Osteoblast (primary cell): ENCODE measurements around the gene DDI2. TPM values are rescaled to one million over a fixed set of nuclear protein-coding genes. Genes with fewer than 3 reads are reported as not detected.

Experiments used
- DNase-seq: peaks from one replicate; pipeline ENCODE4 v3.0.0; 2011; ENCODE audit warnings: low spot score, mixed read lengths; ENCODE audit not compliant: insufficient read length; ENCODE audit errors: missing footprints
- H2AFZ ChIP-seq: 2 replicates; pipeline ENCODE4 v1.6.0; 2011; ENCODE audit warnings: mild to moderate bottlenecking, low read length
- H3K27ac ChIP-seq: 2 replicates; pipeline ENCODE4 v1.5.1; 2011; ENCODE audit warnings: mild to moderate bottlenecking, low read depth, low read length, moderate library complexity
- H3K27me3 ChIP-seq: 2 replicates; pipeline ENCODE4 v1.6.0; 2012; ENCODE audit warnings: mild to moderate bottlenecking, control low read depth, inconsistent platforms, low read length, moderate library complexity; ENCODE audit not compliant: insufficient read depth
- H3K36me3 ChIP-seq: 2 replicates; pipeline ENCODE4 v1.5.1; 2011; ENCODE audit warnings: mild to moderate bottlenecking, low read length, control low read depth, moderate library complexity; ENCODE audit not compliant: insufficient read depth
- H3K4me1 ChIP-seq: 2 replicates; pipeline ENCODE4 v1.5.1; 2011; ENCODE audit warnings: mild to moderate bottlenecking, low read length, control low read depth, moderate library complexity; ENCODE audit not compliant: insufficient read depth
- H3K4me2 ChIP-seq: 2 replicates; pipeline ENCODE4 v1.6.0; 2011; ENCODE audit warnings: mild to moderate bottlenecking, low read length; ENCODE audit not compliant: insufficient read depth
- H3K4me3 ChIP-seq: fragments of 200-600 bp; sonication (generic); 3 replicates; pipeline ENCODE4 v1.5.1; 2012; ENCODE audit warnings: mild to moderate bottlenecking, low read length, inconsistent platforms; ENCODE audit not compliant: insufficient read depth
- H3K79me2 ChIP-seq: 2 replicates; pipeline ENCODE4 v1.6.0; 2012; ENCODE audit warnings: mild to moderate bottlenecking, low read length, control low read depth, inconsistent platforms; ENCODE audit not compliant: insufficient read depth
- H3K9me3 ChIP-seq: 2 replicates; pipeline ENCODE4 v1.5.1; 2011; ENCODE audit warnings: low read depth, low read length, control low read depth
- H4K20me1 ChIP-seq: 2 replicates; pipeline ENCODE4 v1.6.0; 2012; ENCODE audit warnings: mild to moderate bottlenecking, low read length, control low read depth; ENCODE audit not compliant: insufficient read depth
- CTCF ChIP-seq: IDR thresholded peaks from 2 replicates; pipeline ENCODE4 v1.5.1; 2011; ENCODE audit warnings: mild to moderate bottlenecking, low read depth, low read length, moderate library complexity; ENCODE audit errors: extremely low read depth
- total RNA-seq: library from RNA; depleted of rRNA; stranded (reverse); fragments of >200 nt; gene quantifications from 2 replicates; pipeline ENCODE4 v1.2.3, GENCODE V29; 2012

The DDI2 gene
- total RNA-seq, 1 donor: 29.3 TPM

DNA sequence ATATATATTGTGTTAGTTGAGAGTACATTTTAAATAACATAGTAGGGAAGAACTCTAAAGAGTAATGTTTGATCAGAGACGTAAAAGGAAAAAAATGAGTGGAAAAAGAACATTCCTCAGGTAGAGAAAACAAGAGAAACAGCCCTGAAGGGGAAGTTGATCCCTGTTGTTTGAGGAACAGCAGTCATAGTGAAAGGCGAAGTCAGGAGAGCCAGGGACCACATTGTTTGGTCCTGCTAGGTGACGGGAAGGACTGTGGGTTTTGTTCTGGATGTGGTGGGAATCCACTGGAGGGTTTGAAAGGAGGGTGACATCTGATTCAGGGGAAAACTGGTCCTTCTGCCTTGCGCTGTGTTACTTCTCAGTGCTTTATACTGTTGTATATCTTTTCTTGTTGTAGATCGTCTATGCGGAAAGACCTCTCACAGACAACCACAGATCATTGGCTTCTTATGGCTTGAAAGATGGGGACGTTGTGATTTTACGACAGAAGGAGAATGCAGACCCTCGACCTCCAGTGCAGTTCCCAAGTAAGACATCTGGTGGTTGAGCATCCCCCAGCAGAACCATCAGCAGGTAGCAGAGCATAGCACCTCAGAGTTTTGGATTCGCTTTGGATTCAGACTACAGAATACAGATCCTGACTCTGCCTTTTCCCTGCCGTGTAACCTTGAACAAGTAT lies 9.2 kb downstream of the DDI2 start:
- no peaks in the 10 kb centered on the region for H3K27me3 ChIP-seq
- H3K9me3 ChIP-seq: no peaks in the 10 kb centered on the region
- no peak for DNase-seq
- H4K20me1 ChIP-seq: peaks cover 28% of the 10 kb centered on the region
- H2AFZ ChIP-seq: no peak overlapping the region
- no peak overlapping the region for H3K4me3 ChIP-seq
- TF ChIP-seq CTCF: no peak
- H3K27ac ChIP-seq: no peak overlapping the region
- H3K36me3 ChIP-seq: peaks cover 22% of the 10 kb centered on the region
- H3K4me2 ChIP-seq: no peak overlapping the region
- peaks cover 4% of the 10 kb centered on the region for H3K4me1 ChIP-seq
- H3K79me2 ChIP-seq: peaks cover 82% of the 10 kb centered on the region

- TF ChIP-seq CTCF: no peak
- Histone ChIP-seq H3K36me3 (peaks cover 22% of the 10 kb centered on the region), H3K4me1 (peaks cover 2% of the 10 kb centered on the region), H3K27me3 (no peaks in the 10 kb centered on the region), H2AFZ (no peak overlapping the region), H3K4me2 (no peak overlapping the region), H3K9me3 (no peaks in the 10 kb centered on the region), H3K27ac (no peak overlapping the region), H3K79me2 (peaks cover 72% of the 10 kb centered on the region), H4K20me1 (peaks cover 20% of the 10 kb centered on the region), H3K4me3 (no peak overlapping the region)
- DNase-seq: no peak
Observed at GRCh38 chr1:15627343-15627988, 10.2 kb downstream of the DDI2 start.

GRCh38 chr1:15628003-15628402 lies 10.7 kb downstream of the DDI2 start:
- peaks cover 66% of the 10 kb centered on the region for H3K79me2 ChIP-seq
- no peaks in the 10 kb centered on the region for H3K9me3 ChIP-seq
- no peak overlapping the region for H3K27ac ChIP-seq

More at GRCh38 chr1:15628003-15628402, 10.7 kb downstream of the DDI2 start:
- H4K20me1 ChIP-seq: peaks cover 15% of the 10 kb centered on the region
- H3K27me3 ChIP-seq: no peaks in the 10 kb centered on the region
- no peak overlapping the region for H2AFZ ChIP-seq
- peaks cover 2% of the 10 kb centered on the region for H3K4me1 ChIP-seq
- no peak overlapping the region for H3K4me3 ChIP-seq
- no peak for TF ChIP-seq CTCF
- no peak overlapping the region for H3K4me2 ChIP-seq
- no peak for DNase-seq
- H3K36me3 ChIP-seq: peaks cover 22% of the 10 kb centered on the region
